HG02840 (cell line): Measurements from ENCODE around the gene FAM111A.

Source experiments
- ATAC-seq: cut with Tn5 transposase; IDR thresholded peaks from one replicate; pipeline ENCODE4 v1.9.1; 2021; ENCODE audit warnings: mild to moderate bottlenecking, moderate library complexity, moderate number of reproducible peaks; ENCODE audit not compliant: unreplicated experiment, low FRiP score

The FAM111A gene

DNA sequence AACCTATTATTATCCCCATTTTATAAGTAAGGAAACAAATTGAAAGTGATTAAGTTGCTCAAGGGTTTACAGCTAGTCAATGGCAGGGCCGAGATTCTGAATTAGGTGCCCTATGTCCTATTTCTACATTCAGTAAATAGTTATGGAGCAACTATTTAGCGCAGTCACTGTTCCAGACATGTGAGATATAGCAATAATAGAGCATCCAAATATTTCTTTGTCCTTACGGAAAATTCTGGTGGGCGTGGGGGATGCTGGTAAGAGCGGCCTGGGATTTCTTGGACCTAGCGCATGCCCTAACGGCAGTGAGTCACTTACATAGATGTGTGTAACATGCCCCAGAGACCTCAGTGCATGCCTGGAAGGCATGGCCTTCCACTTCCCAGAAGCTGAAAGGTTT lies 33.7 kb downstream of the FAM111A start:
- ATAC-seq, result no peak

DNA sequence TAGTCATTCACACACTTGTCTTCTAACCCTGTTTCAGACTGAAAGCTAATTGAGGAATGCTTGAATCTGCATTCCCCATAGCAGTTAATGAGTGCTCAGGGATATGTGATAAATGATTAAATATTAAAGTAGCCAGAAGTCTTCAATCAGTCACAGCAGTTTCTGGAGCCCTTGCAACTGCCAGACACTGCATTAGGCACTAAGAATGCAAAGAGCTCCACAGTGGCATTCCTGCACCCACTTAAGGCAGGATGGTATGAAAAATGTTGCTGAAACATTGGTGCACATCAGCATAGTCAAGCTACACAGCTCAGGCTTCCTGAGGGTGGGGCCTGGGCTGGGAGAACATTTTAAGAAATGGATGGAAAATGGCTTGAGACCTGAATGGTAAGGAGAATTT lies 35.7 kb downstream of the FAM111A start:
- ATAC-seq, result no peak

DNA sequence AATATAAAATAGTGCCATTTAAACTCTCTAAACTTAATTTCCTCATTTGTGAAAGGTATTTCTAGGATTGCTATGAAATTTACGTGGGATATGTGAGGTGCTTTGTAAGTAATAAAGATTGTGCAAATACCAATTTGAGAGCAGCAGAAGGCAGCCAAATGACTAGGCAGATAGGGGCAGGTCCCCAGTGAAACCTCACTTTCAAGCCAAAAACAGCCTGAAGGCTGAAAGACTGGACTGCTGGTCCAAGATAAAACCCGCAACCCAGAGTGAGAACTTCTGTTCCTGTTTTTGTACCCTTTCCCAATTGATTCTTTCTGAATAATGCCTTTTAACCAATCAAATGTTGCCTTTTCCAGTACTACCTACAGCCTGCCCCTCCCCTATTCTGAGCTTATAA lies 36.5 kb downstream of the FAM111A start:
- no peak for ATAC-seq

DNA sequence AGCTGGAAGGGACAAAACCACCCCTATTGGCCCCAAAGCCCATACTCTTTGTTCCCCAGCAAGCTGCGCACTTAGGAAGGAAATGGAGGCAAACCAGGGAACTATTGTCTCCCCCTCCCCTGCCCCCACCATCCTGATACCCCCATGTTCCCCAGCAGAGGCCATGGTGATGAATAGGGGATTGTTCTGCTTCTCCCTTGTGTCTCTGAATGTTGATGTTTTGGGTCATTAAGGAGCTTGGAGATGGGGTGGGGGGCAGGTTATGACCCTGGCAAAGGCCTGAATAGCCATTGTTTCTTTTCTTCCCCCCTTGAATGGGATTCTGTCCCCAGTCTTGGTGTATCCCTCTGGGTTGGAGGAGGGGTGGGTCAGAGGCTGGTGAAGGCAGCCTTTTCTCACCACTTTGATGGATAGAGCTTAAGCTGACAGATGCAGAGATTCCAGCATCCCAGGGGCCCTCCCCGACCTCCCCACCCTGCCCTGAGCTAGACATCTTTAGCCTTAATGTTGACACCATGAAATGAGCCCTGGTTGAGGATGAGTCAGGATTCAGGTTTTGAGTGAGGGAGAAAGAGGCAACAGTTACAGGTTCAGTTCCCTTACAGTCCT lies 37.6 kb downstream of the FAM111A start:
- no peak for ATAC-seq

DNA sequence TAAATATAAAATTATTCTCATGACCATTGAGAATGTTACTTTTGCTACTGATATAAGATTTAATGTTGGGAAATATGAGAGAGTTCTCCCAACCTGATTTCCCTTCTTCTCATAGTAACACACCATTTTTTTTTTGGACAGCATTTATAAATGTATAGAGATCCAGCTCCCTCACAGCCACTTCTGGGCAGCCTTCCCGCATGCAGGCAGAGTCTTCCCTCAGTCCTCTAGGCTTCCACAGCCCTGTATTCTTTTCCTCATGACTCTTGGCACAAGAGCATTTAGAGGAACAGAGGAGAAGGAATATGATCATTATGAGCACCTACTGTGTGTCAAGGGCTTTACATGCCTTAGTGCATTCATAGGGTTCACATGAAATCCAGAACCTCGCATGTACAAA lies 38.3 kb downstream of the FAM111A start:
- ATAC-seq, result no peak

DNA sequence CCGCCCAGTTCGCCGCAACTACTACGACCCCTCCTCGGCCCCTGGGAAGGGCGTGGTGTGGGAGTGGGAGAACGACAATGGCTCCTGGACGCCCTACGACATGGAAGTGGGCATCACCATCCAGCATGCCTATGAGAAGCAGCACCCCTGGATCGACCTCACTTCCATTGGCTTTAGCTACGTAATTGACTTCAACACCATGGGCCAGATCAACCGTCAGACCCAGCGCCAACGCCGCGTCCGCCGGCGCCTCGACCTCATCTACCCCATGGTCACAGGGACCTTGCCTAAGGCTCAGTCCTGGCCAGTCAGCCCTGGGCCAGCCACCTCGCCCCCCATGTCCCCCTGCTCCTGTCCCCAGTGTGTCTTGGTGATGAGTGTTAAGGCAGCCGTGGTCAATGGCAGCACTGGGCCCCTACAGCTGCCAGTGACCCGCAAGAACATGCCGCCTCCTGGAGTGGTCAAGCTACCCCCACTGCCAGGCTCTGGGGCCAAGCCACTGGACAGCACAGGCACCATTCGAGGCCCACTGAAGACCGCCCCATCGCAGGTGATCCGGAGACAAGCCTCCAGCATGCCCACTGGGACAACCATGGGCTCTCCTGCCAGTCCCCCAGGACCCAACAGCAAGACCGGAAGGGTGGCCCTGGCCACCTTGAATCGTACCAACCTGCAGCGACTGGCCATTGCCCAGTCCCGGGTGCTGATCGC lies 39.2 kb downstream of the FAM111A start:
- no peak for ATAC-seq

DNA sequence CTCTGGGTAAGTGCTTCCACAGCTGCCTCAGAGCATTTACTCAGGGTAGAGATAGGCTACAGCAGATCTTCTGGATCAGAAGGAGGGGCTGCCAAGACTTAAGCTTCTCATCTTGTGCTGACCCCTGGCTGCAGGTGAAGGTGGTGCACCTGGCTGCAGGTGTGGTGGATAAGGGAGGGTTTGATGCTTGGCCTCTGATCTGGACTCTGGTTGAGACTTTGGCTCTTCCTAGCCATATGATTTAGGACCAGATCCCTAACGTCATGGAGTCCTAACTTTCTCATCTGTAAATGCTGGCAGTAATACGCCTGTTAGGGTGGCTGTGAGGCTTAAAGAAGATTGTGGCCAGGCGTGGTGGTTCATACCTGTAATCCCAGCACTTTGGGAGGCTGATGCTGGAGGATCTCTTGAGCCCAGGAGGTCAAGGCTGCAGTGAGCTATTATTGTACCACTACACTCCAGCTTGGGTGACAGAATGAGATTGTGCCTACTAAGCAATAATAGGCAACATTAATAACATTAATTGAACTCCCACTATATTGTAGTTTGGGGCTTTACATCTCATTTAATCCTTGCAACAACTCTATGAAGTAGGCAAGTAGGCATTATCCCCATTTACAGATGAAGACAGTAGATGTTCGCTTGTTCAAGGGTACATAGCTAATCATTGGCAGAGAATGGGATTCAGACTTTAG lies 39.9 kb downstream of the FAM111A start:
- no peak for ATAC-seq

DNA sequence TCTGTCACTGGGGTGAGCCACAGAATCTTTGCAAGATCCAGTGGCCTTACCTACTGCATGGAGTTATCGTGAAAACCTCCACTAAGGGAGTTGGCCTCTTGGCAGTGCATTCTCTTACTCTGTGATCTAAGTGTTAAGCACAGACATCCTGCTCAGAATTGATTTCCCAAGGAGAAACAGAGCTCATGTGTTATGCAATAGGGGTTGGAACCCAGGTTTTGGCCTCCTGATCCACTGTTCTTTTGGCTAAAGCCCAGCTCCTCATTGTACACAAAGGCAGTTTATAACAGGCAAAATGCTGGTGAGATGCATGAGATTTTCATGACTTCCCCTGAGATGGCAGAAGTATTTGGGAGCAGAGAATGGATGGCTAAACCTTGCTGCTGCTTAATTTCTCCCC lies 41.1 kb downstream of the FAM111A start:
- ATAC-seq, result no peak

DNA sequence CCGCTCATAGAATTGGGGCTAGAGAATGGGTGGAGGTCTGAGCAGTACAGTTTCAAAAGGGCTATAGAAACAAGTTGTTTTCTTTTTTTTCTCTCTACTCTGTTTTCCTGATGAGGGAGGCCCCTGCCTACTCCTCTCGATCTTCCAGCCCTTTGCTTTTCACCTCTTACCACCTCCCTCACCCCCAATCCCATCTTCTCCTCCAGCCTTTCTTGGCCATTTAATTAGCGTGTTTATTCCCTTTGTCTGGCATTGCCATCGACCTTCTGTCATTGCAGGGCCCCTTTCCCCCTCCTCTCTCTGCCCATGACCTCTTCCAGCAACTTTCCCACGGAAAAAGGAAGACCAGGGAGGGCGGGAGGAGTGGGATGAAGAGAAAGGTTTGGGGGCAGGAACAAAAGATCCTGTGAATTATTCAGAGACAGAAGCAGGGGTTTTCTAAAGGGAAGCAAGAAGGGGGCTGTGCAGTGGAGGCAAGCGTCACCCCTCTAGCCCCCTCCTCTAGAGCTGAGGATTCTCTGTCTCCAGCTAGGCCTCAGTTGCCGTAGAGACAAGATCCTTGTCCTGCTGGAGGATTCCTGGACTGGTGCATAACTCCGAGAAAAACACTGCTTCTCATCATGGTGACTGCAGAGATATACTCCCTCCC lies 42.2 kb downstream of the FAM111A start:
- ATAC-seq, result no peak

DNA sequence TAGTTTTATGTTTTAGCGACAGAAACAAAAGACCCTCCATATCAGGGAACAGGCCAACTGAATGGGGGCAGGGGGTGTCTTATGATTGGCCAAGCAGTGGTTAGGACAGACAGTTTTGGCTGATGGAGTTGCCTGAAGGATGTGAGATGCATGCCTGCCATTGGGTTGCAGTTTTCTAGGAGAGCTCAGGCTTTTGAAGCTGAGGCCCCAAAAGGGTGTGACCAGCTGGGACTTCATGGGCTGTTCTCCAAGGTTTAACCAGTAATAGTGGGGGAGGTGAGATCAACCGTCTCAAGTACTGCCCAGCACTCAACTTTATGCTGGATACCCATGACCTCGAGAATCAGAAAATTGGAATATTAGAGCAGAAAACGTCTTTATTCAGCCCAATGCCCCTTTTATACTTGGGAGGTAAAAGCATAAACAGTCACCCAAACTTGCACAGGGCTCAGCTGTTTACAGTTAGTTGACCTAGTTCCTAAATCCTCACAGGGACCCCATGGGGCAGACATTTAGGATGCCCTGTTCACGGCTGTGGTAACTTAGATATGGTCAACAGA lies 42.8 kb downstream of the FAM111A start:
- no peak for ATAC-seq

DNA sequence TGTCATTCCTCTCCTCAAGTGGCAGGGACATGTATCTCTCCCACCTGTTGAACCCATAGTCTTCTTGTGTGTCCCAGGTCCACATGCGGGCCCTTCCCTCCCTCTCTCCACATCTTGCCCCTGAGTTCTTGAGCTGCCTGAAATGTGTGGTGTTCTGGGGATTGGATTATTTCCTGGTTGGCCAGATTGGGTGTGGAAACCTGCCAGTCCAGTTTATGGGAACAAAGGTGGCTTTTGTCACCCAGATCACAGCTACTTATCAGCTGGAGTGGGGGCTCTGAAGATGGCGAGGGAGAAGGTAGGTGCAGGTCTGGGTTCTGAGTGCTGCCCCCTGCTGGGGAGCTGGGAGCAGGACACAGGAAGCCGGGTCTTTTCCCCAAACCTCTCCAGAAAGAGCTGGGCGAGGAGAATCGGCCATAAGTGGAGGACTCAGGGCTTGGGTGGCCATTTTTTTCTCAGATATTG lies 43.5 kb downstream of the FAM111A start:
- no peak for ATAC-seq

DNA sequence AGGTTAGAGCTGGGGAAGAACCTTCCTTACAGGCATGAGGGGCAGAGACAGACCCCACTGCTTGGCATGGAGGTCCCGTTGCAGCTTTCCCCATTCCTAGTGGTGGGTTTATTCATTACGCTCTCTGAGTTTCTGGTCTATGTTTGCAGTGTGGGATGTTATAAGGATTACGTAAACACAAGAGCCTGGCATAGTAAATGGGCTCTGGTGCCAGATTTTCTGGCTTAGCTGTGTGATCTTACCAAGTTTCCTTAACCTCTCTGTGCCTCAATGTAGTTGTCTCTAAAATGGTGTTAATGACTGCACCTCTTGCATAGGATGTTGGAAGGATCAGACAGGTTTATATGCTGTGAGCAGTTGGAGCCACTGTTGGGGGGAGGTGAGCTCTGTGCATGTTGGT lies 44.4 kb downstream of the FAM111A start:
- no peak for ATAC-seq

DNA sequence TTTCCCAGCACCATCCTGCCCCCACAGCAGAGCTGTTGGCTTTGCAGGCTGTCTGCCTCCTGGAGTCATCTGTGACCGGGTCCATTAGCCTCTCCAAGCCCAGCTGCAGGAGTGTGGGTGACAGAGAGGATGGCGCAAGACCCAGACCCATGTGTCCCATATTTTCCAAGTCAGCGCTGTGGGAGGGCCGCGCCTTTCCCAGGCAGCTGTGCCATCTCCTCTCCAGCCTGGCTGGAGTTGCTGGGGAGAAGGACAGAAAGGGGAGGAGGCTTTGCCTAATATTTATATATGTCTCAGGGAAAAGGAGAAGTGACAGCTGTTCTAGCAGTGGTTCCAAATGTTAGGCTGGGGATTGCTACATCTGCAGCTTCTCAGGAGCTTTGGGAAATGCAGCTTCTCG lies 44.9 kb downstream of the FAM111A start:
- no peak for ATAC-seq

DNA sequence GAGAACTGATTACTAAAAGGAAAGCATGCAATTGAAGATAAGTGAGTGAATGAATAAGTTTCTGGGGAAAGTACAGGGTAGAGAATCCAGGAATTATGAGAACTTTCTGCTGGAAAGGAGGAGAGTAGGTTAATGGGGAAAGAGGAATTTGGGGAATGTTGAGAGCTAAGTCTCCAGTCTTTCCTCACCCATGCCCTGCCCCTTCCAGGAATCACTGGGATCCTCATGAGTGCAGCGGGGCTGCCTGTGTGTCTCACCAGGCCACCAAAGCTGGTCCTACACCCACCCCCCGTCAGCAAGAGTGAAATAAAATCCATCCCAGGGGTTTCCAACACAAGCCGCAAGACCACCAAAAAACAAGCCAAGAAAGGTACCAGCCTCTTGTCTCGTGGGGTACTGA lies 46.3 kb downstream of the FAM111A start:
- ATAC-seq, result no peak

DNA sequence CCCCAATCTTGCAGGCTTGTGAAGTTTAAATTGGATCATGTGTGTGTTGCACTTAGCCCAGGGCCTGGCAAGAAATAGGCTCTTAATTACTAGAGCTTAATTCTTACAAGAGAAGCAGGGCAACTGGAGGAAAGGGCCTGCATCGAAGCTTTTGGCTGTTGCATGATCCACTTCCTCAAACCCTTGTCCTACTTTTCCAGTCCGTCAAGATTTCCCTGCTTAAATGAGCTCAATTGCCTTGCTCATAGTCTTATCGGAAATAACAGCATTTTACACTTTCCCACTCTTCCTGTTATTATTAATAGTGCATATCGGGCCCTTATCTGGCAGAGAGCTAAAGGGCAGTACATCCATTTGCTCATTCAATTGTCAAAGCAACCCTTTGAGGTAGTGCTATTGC lies 47.3 kb downstream of the FAM111A start:
- ATAC-seq, result no peak

DNA sequence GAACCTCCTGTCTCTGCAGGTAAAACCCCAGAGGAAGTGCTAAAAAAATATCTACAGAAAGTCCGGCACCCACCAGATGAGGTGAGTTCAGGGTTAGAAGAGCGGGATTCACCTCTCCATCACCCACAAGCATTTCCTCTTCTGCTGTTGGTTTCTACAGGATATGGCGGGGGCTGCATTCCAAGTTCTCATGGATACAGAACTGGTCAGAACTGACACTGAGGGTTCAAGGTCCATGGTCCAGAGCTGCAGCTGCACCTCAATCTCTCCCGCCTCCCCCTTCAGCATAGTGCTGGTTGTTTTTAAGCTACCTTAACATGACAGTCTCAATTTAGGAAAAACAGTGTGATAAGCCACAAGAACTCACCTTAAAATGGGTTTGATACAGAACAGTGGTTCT lies 48.4 kb downstream of the FAM111A start:
- ATAC-seq, result no peak

DNA sequence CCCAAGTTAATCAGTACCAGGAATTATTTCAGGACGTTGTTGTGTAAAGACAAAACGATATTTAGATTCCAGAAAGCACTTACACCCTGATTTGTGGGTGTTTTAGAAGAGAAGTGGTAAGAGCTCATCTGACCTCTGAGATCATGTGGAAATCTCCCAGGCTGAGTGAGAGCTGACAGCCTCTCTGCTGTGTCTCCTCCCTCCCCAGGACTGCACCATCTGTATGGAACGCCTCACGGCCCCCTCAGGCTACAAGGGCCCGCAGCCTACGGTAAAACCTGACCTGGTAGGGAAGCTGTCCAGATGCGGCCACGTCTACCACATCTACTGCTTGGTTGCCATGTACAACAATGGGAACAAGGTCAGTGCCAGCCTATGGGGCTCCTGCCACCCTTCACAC lies 49.2 kb downstream of the FAM111A start:
- ATAC-seq, result no peak

DNA sequence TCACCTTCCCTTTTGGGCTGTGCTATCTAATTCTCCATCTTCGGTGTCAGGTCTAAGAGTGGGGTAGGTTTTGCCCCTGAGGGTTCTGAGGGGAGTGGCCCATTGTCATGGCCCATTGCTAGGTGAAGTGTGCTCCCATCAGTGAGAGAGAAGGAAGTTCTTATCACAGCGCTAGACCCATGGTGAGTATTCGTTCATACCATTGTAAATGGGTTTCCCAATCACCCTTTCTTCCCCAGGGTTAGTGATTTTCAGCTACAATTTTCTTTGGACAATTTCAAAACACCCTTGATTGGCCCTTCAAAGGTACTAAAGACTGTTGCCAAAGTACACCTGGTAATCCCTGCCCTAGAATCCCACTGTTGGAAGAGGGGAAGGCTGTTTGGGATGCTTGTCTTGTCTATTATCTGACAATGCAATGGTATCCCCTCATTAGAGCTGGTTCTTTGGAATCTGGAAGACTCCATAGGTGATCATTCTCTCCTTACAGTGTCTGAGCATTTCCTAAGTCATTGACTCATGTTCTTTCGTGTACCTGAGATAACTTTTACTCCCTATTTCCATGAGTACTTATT lies 49.9 kb downstream of the FAM111A start:
- no peak for ATAC-seq

DNA sequence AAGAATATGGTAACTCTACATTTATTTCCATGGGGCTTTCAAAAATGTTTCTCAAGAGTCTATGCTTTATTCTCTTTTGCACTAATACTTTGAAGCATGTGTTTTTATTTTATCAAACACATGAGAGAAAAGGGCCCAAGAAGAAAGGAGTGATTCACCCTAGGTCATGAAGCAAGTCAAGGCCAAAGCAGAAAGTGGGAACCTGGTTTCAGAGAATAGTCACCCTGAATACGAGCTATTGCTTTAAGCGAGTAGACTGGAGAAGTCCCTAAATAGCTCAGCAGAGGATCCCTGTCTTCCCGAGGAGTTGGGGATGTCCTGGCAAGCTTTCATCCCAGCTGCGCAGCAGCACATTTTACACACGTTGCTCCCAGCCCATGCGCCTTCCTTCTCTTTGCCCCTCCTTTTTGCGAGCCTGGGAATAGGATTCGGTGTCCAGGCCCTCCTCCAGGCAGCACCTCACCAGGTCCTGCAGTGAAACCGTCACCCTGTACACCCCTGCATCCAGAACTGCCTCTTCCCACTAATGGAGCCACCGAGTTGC lies 51.0 kb downstream of the FAM111A start:
- ATAC-seq, result no peak

DNA sequence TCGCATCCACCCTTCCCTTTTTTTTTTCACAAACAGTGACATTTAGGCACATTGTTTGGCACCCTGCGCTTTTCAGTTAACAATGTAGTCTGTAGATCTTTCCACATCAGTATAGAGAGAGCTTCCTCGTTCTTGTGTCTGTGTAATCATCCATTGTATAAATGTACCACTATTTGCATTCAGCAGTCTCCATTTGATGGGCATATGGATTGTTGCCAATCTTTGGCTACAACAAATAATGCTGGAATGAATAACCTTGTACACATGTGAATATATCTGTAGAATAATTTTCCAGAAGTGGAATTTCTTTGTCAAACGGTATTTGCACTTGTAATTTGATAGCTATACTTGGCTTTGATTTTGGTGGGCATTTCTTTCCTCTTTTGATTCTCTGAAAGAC lies 52.9 kb downstream of the FAM111A start:
- ATAC-seq, result no peak
